HFF-Myc (cell line): ENCODE measurements around the gene KCTD19.
A peak's percentile ranks its signal among the peaks of the same experiment; 100 is the strongest.

Experiments
- DNase-seq: peaks from one replicate; pipeline ENCODE4 v3.0.0-alpha.2; 2011; ENCODE audit warnings: low read depth; ENCODE audit errors: extremely low read depth
- H3K4me3 ChIP-seq: replicated peaks from 2 replicates; pipeline ENCODE4 v1.5.1; 2011; ENCODE audit warnings: low read depth, mild to moderate bottlenecking, control low read depth, low read length
- CTCF ChIP-seq: IDR thresholded peaks from 2 replicates; pipeline ENCODE4 v1.5.1; 2012; ENCODE audit warnings: mild to moderate bottlenecking, low read depth, low read length, control low read depth; ENCODE audit errors: missing control alignments

KCTD19 gene

GRCh38 chr16:67286441-67287235 is 39.9 kb downstream of the KCTD19 start:
- no peak overlapping the region for H3K4me3 ChIP-seq
- no peak for TF ChIP-seq CTCF
- no peak for DNase-seq

GRCh38 chr16:67284699-67285646 is 41.6 kb downstream of the KCTD19 start:
- peak; percentile 44 for TF ChIP-seq CTCF
- no peak overlapping the region for H3K4me3 ChIP-seq
- no peak for DNase-seq

GRCh38 chr16:67283826-67284555 is 42.5 kb downstream of the KCTD19 start:
- TF ChIP-seq CTCF: no peak
- no peak overlapping the region for H3K4me3 ChIP-seq
- no peak for DNase-seq

GRCh38 chr16:67283039-67283825 is 43.3 kb downstream of the KCTD19 start:
- no peak for DNase-seq
- no peak for TF ChIP-seq CTCF
- H3K4me3 ChIP-seq: no peak overlapping the region

- no peak for DNase-seq
- no peak overlapping the region for H3K4me3 ChIP-seq
- no peak for TF ChIP-seq CTCF
Observed at GRCh38 chr16:67282447-67282805, 44.1 kb downstream of the KCTD19 start.
